H1 (cell line): Measurements from ENCODE around the gene PAK5. TPM values are rescaled to one million over a fixed set of nuclear protein-coding genes. Genes with fewer than 3 reads are reported as not detected.

Experiments
- BACH1 ChIP-seq: IDR thresholded peaks from 2 replicates; pipeline ENCODE4 v1.6.1; 2012; ENCODE audit warnings: low read length, improper control_type of control experiment
- CEBPB ChIP-seq: IDR thresholded peaks from 2 replicates; pipeline ENCODE4 v1.6.1; 2012; ENCODE audit warnings: low read depth, low read length
- CHD7 ChIP-seq: fragments of 300-600 bp; sonication (generic); IDR thresholded peaks from 2 replicates; pipeline ENCODE4 v1.7.1; 2012; ENCODE audit warnings: low read length, moderate library complexity, mild to moderate bottlenecking, inconsistent platforms; ENCODE audit not compliant: insufficient replicate concordance
- GTF2F1 ChIP-seq: IDR thresholded peaks from 2 replicates; pipeline ENCODE4 v1.6.1; 2012; ENCODE audit warnings: low read depth, low read length, improper control_type of control experiment, borderline replicate concordance
- KDM1A ChIP-seq: fragments of 200-600, 300-600 bp; sonication (generic); IDR thresholded peaks from 2 replicates; pipeline ENCODE4 v1.7.1; 2016; ENCODE audit warnings: mild to moderate bottlenecking, low read length, borderline replicate concordance
- POLR2AphosphoS5 ChIP-seq: IDR thresholded peaks from 2 replicates; pipeline ENCODE4 v1.6.1; 2011; ENCODE audit warnings: low read depth, low read length
- POU5F1 ChIP-seq: IDR thresholded peaks from 2 replicates; pipeline ENCODE4 v1.6.1; 2011; ENCODE audit warnings: low read depth, mild to moderate bottlenecking, low read length, moderate library complexity
- RBBP5 ChIP-seq: IDR thresholded peaks from 2 replicates; pipeline ENCODE4 v1.7.1; 2012; ENCODE audit warnings: low read depth, mild to moderate bottlenecking, inconsistent platforms, low read length, moderate library complexity, borderline replicate concordance
- SIX5 ChIP-seq: IDR thresholded peaks from 2 replicates; pipeline ENCODE4 v1.6.1; 2011; ENCODE audit warnings: mild to moderate bottlenecking, low read depth, low read length
- SP4 ChIP-seq: IDR thresholded peaks from 2 replicates; pipeline ENCODE4 v1.6.1; 2012; ENCODE audit warnings: low read length, inconsistent platforms
- TBP ChIP-seq: IDR thresholded peaks from 2 replicates; pipeline ENCODE4 v1.6.1; 2011; ENCODE audit warnings: low read depth, low read length, improper control_type of control experiment
- polyA plus RNA-seq, 7 experiments: library from polyadenylated mRNA; depleted of rRNA in 3 of 7; stranded (reverse) in 5 of 7; unstranded in 2 of 7; fragments of >200 nt in 5 of 7; fragments of 200-250 nt in 2 of 7; gene quantifications; 1 replicate in 5 of 7; 2 replicates in 1 of 7; 4 replicates in 1 of 7; pipeline versions ENCODE4 v1.2.1 to v1.2.3, GENCODE V29; 2011 to 2013; ENCODE audit warnings: missing spikeins in 2 of 7, mixed read lengths in 2 of 7
- total RNA-seq: library from RNA; stranded (reverse); fragmentation: NEBNext Ultra II Directional; extraction: Animal tissue kit (Norgen Biotek cat#: 25700); gene quantifications from 2 replicates; pipeline ENCODE4 v1.2.1, GENCODE V29; 2021

The PAK5 gene
- total and polyA plus RNA-seq, 2 of the 8 experiments (the other 6 are each of a cell fraction or from before 2014, with no cell fraction given) = 0.54 to 0.80 TPM

- no peak for TF ChIP-seq CHD7
- no peak for TF ChIP-seq SP4
- no peak for TF ChIP-seq POLR2AphosphoS5
- no peak for TF ChIP-seq KDM1A
- no peak for TF ChIP-seq GTF2F1
- TF ChIP-seq POU5F1 = no peak
- no peak for TF ChIP-seq TBP
- TF ChIP-seq SIX5 = no peak
- peak; percentile 24; the same call in 1 of the 2 replicates for TF ChIP-seq RBBP5
- no peak; the same call in 1 of the 2 replicates for TF ChIP-seq BACH1
- TF ChIP-seq CEBPB = no peak
These were observed 324.2 kb downstream of the PAK5 start, which contains the start of gene LAMP5 (continued) for GRCh38 chr20:9514461-9515213.
